HG03095 (cell line): Measurements from ENCODE around the gene SPSB1.
A peak's percentile ranks its signal among the peaks of the same experiment; 100 is the strongest.
"Not testable (repeated sequence)": the region's sequence is repeated elsewhere in the genome, so short reads cannot be mapped to it uniquely, and the experiment has no call there.

ENCODE experiments used
- ATAC-seq: cut with Tn5 transposase; IDR thresholded peaks from one replicate; pipeline ENCODE4 v1.9.1; 2021; ENCODE audit warnings: moderate library complexity; ENCODE audit not compliant: unreplicated experiment

The SPSB1 gene

GRCh38 chr1:9385392-9385791, 92.7 kb downstream of the SPSB1 start:
- ATAC-seq = not testable (repeated sequence)

GRCh38 chr1:9385801-9386573, 93.3 kb downstream of the SPSB1 start:
- ATAC-seq = no peak

- ATAC-seq = no peak
Observed at GRCh38 chr1:9388335-9389180, 95.9 kb downstream of the SPSB1 start.

- no peak for ATAC-seq
Observed at GRCh38 chr1:9389968-9390367, 97.3 kb downstream of the SPSB1 start.

- no peak for ATAC-seq
Observed at GRCh38 chr1:9391620-9392019, 98.9 kb downstream of the SPSB1 start.

- ATAC-seq = no peak
Observed at GRCh38 chr1:9394010-9394409, 101.3 kb downstream of the SPSB1 start.

GRCh38 chr1:9395018-9395417, 102.3 kb downstream of the SPSB1 start:
- no peak for ATAC-seq

- ATAC-seq = no peak
Observed at GRCh38 chr1:9397047-9397446, 104.4 kb downstream of the SPSB1 start.

GRCh38 chr1:9397997-9398526, 105.4 kb downstream of the SPSB1 start:
- ATAC-seq = no peak

- ATAC-seq = no peak
Observed at GRCh38 chr1:9399510-9400424, 107.1 kb downstream of the SPSB1 start.

GRCh38 chr1:9400425-9401079, 107.9 kb downstream of the SPSB1 start:
- no peak for ATAC-seq

GRCh38 chr1:9401080-9401453, 108.4 kb downstream of the SPSB1 start:
- ATAC-seq = no peak

GRCh38 chr1:9402256-9402616, 109.5 kb downstream of the SPSB1 start:
- ATAC-seq = no peak

- ATAC-seq = no peak
Observed at GRCh38 chr1:9402717-9403225, 110.1 kb downstream of the SPSB1 start.

- no peak for ATAC-seq
Observed at GRCh38 chr1:9404117-9404914, 111.6 kb downstream of the SPSB1 start.

- ATAC-seq = no peak
Observed at GRCh38 chr1:9406111-9406510, 113.4 kb downstream of the SPSB1 start.

GRCh38 chr1:9410737-9411297, 118.1 kb downstream of the SPSB1 start:
- no peak for ATAC-seq

GRCh38 chr1:9413071-9413876, 120.6 kb downstream of the SPSB1 start:
- ATAC-seq = peak; percentile 61
